ENCODE results near the gene PAIP2. TPM values are rescaled to one million over a fixed set of nuclear protein-coding genes. Genes with fewer than 3 reads are reported as not detected.

The PAIP2 gene
- total RNA-seq, 2 donors from 2014 or later = 29.0 to 54.2 TPM

- intact Hi-C loops (cut with DNase I) = no loop called here
- H3K9me3 ChIP-seq = no peaks in the 10 kb centered on the region
- no peak overlapping the region for H3K4me3 ChIP-seq
- H3K4me1 ChIP-seq = peaks cover 25% of the 10 kb centered on the region
- DNase-seq (no peak), ATAC-seq (no peak)
- H3K27me3 ChIP-seq = no peaks in the 10 kb centered on the region
- H3K27ac ChIP-seq = no peak overlapping the region
- TF ChIP-seq POLR2A (IDR thresholded peaks at IDR 0.05) (no peak), CTCF (IDR thresholded peaks at IDR 0.05) (no peak)
- 78 to 80% methylated on average over 11 to 15 of the region's 15 CpGs for WGBS, 2 donors
- no peaks in the 10 kb centered on the region for H3K36me3 ChIP-seq (replicated peaks in 1 of 2; ENCODE audit: insufficient read depth in 1 of 2, low read depth in 2 of 2)
Observed at GRCh38 chr5:139379626-139380449, 38.2 kb downstream of the PAIP2 start.

- no peaks in the 10 kb centered on the region for H3K27me3 ChIP-seq
- H3K4me1 ChIP-seq = peaks cover 28% of the 10 kb centered on the region
- no peak for ATAC-seq
- H3K9me3 ChIP-seq = no peaks in the 10 kb centered on the region
- peak overlapping the region in 3 of 4 donors; percentile 42 to 69 (median 58) for H3K27ac ChIP-seq
- TF ChIP-seq POLR2A (IDR thresholded peaks at IDR 0.05) = no peak
- TF ChIP-seq CTCF (IDR thresholded peaks at IDR 0.05) = no peak
- intact Hi-C loops (cut with DNase I) = no loop called here
- WGBS, 2 donors = 79 to 85% methylated on average over 20 to 28 of the region's 28 CpGs
- DNase-seq = no peak
- no peak overlapping the region for H3K4me3 ChIP-seq
- no peaks in the 10 kb centered on the region for H3K36me3 ChIP-seq (replicated peaks in 1 of 2; ENCODE audit: insufficient read depth in 1 of 2, low read depth in 2 of 2)
Observed at GRCh38 chr5:139381837-139382761, 40.4 kb downstream of the PAIP2 start.

GRCh38 chr5:139382807-139383206, 41.2 kb downstream of the PAIP2 start:
- no peak for ATAC-seq
- DNase-seq = no peak
- intact Hi-C loops (cut with DNase I) = no loop called here
- Histone ChIP-seq H3K27ac (peak overlapping the region in 3 of 4 donors; percentile 42 to 69 (median 58)), H3K36me3 (replicated peaks in 1 of 2; ENCODE audit: insufficient read depth in 1 of 2, low read depth in 2 of 2) (no peaks in the 10 kb centered on the region), H3K4me3 (no peak overlapping the region), H3K9me3 (no peaks in the 10 kb centered on the region), H3K4me1 (peaks cover 30% of the 10 kb centered on the region), H3K27me3 (no peaks in the 10 kb centered on the region)
- TF ChIP-seq CTCF (IDR thresholded peaks at IDR 0.05) = no peak
- TF ChIP-seq POLR2A (IDR thresholded peaks at IDR 0.05) = no peak
- WGBS, 2 donors = 50 to 80% methylated on average over 1 to 3 of the region's 3 CpGs

GRCh38 chr5:139383275-139383992, 41.8 kb downstream of the PAIP2 start, which contains the start of gene SLC23A1:
TSS of gene SLC23A1 (minus strand) at chr5:139383297. CDS start at chr5:139383253, 44 bp downstream.
- H3K4me3 ChIP-seq = no peak within 1 kb of the TSS
- intact Hi-C loops (cut with DNase I) = no loop called here
- ATAC-seq = peak; percentile 58
- no peaks in the 10 kb centered on the region for H3K9me3 ChIP-seq
- no peaks in the 10 kb centered on the region for H3K36me3 ChIP-seq (replicated peaks in 1 of 2; ENCODE audit: insufficient read depth in 1 of 2, low read depth in 2 of 2)
- no peak for TF ChIP-seq POLR2A (IDR thresholded peaks at IDR 0.05)
- H3K27me3 ChIP-seq = no peaks in the 10 kb centered on the region
- peaks cover 37% of the 10 kb centered on the region for H3K4me1 ChIP-seq
- peak; percentile 40 to 68 (median 62) for DNase-seq
- H3K27ac ChIP-seq = peak within 1 kb of the TSS in 3 of 4 donors; percentile 58 to 69 (median 63)
- WGBS, 2 donors = 34 to 38% methylated on average over 10 of the region's 10 CpGs
